ENCODE results near the gene ARHGAP6. TPM values are rescaled to one million over a fixed set of nuclear protein-coding genes. Genes with fewer than 3 reads are reported as not detected.
"Not testable (repeated sequence)": the region's sequence is repeated elsewhere in the genome, so short reads cannot be mapped to it uniquely, and the experiment has no call there.

The ARHGAP6 gene
- polyA plus RNA-seq, 4 donors = 14.1 to 18.6 (median 15.7) TPM

GRCh38 chrX:11648705-11649519 is 16.8 kb downstream of the ARHGAP6 start:
- no peak for DNase-seq (ENCODE audit: low read depth in 4 of 4, low spot score in 3 of 4)

DNA sequence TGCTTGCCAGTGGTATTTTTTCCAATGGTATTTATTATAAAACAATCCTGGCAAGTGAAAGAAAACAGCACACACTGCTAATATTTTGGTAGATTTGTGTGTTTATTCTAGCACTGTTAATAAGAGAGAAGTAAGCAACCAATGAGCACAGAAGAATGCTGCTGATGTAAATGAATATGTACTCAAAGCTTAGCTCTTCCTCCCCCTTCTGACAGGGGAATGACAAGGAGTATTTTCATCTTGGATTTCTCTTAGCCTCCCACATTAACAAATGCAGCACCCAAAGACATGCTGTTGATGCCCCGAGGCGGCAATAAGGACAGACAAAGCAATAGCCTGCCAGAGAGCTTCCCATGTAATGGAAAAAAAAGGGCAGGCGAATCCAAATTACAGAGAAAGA is 18.6 kb downstream of the ARHGAP6 start:
- no peak for DNase-seq (ENCODE audit: low read depth in 4 of 4, low spot score in 3 of 4)

DNA sequence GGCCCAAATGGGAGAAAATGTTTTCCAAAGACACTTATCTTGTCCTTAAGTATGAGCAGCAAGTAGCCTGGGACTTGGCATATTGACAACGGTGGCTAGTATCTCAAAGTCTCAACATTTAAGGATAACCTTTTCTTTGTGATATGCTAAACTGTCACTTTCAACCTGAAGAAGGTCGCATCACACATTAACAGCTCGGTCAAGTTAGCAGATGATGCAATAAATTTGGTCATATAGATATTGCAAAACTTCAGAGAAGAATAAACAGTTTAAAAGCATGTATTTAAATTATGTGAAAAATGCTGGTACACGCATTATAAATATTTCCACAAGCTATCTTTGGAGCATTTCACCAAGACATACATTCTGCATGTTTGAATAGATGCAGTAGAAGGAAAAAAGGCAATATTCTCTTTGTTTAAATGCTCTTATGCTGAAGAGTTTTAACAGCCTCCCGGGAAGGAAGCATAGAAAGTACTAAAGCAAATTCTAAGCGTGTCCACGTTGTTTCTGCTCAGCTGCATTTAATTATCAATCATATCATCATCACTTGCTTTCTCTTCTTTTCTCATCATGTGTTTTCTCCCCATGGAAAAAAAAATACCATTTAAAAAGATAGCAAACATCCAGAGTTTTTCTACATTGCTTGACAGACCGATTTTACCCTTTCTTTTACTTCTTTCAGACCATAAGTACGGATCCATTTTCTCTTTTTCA is 24.2 kb downstream of the ARHGAP6 start:
- no peak for DNase-seq (ENCODE audit: low read depth in 4 of 4, low spot score in 3 of 4)

- DNase-seq (ENCODE audit: low read depth in 4 of 4, low spot score in 3 of 4) = no peak
Measured at GRCh38 chrX:11640089-11640488, 25.6 kb downstream of the ARHGAP6 start.

GRCh38 chrX:11632732-11633131 is 33.0 kb downstream of the ARHGAP6 start:
- DNase-seq (ENCODE audit: low read depth in 4 of 4, low spot score in 3 of 4) = no peak

- no peak for DNase-seq (ENCODE audit: low read depth in 4 of 4, low spot score in 3 of 4)
Measured at GRCh38 chrX:11629593-11630211, 36.0 kb downstream of the ARHGAP6 start.

DNA sequence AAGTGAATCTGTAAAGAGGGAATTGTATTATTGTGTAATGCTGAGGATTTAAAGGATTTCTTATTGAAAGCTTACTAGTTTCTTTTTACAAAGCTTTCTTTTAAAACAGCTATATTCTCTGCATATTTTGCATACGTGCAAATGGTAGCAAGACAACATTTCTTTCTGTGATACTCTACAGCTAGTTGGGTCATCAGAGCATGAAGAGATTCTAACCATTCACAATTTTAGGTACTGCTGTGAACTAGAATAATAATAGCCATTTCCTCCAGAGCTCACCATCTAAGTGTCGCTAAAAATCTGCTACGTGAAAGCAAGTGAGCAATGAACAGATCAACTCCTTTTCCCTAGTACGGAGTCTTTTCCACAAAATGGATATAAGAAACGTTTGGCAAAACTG is 37.3 kb downstream of the ARHGAP6 start:
- no peak for DNase-seq (ENCODE audit: low read depth in 4 of 4, low spot score in 3 of 4)

DNA sequence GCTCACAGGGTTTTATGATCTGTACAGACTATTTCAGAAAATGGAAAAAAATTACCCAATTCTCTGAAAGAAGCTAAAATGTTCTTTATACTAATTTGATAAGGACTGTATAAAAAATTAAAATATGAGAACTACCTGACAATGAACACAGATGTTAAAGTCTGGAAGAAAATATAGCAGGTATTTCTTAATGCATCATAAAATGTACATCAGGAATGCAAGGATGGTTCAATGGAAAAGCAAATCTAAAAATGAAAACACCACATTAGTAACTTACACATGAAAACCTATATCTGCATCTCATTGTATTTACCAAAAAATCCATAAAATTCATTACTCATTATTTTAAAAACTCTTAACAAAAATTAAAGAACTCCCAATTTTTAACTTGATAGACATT is 39.4 kb downstream of the ARHGAP6 start:
- DNase-seq (ENCODE audit: low read depth in 4 of 4, low spot score in 3 of 4) = no peak

DNA sequence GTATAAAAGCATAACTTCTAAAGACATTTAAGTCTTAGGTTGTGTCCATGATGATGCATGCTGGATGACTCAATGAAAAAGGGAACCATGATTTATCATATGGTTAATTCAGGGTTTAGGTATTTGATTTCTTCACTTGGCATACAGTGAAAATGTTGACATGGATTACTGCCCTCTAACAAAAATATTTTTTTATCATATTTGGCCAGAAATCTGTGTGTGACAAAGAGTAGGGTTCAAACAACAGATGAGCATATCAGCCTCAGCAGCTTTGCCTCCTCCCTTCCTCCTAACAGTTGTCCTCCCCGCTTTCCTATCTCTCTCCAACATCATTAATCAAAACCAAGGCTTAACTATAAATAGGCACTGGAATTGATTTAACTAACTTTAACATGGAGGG is 46.3 kb downstream of the ARHGAP6 start:
- no peak for DNase-seq (ENCODE audit: low read depth in 4 of 4, low spot score in 3 of 4)

DNA sequence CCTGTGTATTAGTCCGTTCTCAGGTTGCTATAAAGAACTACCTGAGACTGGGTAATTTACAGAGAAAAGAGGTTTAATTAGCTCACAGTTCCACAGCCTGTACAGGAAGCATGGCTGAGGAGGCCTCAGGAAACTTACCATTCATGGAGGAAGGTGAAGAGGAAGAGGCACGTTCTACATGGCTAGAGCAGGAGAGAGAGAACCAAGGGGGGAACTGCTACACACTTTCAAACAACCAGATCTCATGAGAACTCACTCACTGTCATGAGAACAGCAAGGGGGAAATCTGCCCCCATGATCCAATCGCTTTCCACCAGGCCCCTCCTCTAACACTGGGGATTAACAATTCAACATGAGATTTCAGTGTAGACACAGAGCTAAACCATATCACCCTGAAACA is 51.5 kb downstream of the ARHGAP6 start:
- DNase-seq (ENCODE audit: low read depth in 4 of 4, low spot score in 3 of 4) = not testable (repeated sequence)

DNA sequence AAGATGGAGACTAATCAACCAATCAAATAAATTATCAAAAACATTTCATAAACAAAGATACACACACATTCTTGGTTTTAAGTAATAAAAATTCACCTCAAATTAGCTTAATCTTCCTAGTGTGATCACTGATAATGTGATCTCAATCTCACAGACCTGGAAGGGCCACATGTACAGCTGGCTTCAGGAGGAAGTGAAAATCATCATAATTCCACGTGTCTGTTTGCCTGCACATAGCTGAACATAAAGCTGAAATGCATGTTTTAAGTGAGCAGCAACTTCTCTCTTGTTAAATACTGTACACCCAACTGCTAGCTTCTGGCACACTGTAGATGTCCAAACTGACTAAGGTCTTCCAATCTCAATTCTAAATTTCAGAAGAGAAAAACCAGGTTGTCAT is 53.8 kb downstream of the ARHGAP6 start:
- DNase-seq (ENCODE audit: low read depth in 4 of 4, low spot score in 3 of 4) = no peak

- no peak for DNase-seq (ENCODE audit: low read depth in 4 of 4, low spot score in 3 of 4)
Measured at GRCh38 chrX:11611161-11611560, 54.6 kb downstream of the ARHGAP6 start.

- DNase-seq (ENCODE audit: low read depth in 4 of 4, low spot score in 3 of 4) = no peak
Measured at GRCh38 chrX:11609109-11609508, 56.6 kb downstream of the ARHGAP6 start.

DNA sequence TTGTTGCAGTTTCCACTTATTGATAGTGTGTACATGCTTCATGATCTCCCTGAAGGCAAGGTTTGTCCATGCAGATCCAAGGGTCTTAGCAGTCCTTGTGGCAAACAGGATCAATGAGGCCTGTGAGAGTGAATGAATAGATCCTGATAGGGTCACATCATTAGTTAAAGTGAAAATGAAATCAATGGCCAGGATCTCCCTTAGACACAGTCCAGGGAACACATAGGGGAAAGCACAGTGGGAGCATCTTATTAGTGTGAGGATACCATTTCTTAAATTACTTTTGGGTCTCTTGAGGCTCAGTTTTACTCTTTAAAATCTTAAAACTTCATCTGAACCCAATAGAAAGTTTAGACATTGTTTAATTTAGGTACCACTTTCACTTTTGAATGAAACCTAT is 59.3 kb downstream of the ARHGAP6 start:
- no peak for DNase-seq (ENCODE audit: low read depth in 4 of 4, low spot score in 3 of 4)

- DNase-seq (ENCODE audit: low read depth in 4 of 4, low spot score in 3 of 4) = no peak
Measured at GRCh38 chrX:11600578-11600977, 65.1 kb downstream of the ARHGAP6 start.

DNA sequence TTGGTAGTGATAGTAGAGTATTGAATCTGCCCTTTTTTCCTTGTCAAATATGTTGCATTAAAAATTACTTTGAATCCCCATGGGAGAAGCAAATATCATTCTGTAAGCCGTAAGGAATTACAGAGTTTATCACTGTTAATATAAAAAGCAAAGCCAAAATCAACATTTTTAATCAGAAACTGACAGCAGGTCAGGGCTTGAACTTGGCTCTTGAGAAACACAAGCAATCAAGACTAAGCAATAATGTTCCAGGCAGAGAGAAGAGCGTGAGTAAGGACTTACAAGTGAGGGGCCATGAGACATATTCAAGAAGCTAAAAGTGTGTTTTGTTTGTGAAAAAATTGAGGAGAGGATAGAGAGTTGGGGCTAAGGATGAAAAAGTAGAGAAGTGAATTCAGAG is 68.2 kb downstream of the ARHGAP6 start:
- DNase-seq (ENCODE audit: low read depth in 4 of 4, low spot score in 3 of 4) = peak in 1 of 4 donors; percentile 19

DNA sequence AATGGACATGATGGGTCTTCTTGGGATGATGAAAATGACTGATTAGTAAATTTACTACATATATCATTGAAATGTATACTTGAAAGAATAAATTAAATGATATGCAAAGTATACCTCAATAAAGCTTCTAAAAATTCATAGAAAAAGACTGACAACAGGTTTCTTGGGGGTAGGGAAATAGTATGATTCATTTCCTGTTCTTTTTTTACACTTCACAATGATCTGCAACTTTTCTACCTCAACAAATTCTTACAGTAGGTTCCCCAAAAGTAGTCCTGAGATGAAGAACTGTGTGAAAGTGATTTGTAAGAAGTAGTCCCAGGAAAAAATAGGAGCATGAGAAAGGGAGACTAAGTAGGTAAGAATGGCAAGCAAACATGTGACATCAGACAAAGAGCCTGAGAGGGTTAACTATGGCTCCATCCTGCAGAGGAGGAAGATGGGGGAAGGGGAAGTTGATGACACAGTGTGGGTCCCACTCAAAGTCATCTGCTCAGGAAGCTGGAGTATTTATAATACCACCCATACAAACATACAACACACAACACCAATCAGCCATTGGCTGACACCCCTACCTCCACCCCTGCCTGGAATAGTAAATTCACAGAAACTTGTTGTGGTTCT is 73.9 kb downstream of the ARHGAP6 start:
- DNase-seq (ENCODE audit: low read depth in 4 of 4, low spot score in 3 of 4) = no peak

DNA sequence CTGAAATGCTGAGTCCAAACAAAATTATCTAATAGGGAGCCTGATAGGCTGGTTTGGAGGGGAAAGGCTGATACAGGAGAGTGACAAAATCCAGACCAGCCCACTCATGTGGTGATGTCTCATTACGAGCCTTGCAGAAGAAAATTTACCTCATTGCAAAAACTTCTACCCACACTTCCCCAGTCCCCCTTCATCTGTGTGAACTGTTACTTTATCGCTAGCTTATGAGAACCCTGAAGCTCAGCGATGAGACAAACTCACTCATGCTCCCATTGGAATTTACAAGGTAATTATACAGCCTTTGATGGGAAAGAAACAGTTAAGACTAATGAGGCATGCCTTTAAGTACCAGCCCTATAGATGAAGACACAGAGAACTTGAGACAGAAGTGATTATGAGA is 76.1 kb downstream of the ARHGAP6 start:
- DNase-seq (ENCODE audit: low read depth in 4 of 4, low spot score in 3 of 4) = peak in 2 of 4 donors; percentile 19 to 29

GRCh38 chrX:11588097-11588496 is 77.6 kb downstream of the ARHGAP6 start:
- no peak for DNase-seq (ENCODE audit: low read depth in 4 of 4, low spot score in 3 of 4)

- DNase-seq (ENCODE audit: low read depth in 4 of 4, low spot score in 3 of 4) = no peak
Measured at GRCh38 chrX:11585174-11585573, 80.5 kb downstream of the ARHGAP6 start.

DNA sequence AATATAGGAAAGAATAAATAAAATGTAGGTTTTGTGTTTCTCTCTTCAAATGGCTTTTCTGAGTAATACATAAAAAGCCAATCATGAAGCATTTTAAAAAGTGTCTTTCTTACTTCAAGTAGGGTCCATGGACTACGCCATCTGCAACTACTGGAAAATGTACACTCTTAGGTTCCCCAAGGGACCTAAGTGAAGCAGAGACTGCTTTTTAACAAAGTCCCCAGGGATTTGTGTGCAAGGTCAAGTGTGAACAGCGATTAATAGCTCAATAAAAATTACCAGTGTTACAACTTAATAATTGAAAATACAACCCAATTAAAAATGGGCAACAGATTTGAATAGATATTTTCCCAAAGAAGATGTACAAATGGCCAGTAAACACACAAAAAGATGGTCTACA is 84.9 kb downstream of the ARHGAP6 start:
- no peak for DNase-seq (ENCODE audit: low read depth in 4 of 4, low spot score in 3 of 4)

All from right renal pelvis (tissue), 4 donors.